Measurements from ENCODE around the gene LAMB3.

LAMB3 gene

DNA sequence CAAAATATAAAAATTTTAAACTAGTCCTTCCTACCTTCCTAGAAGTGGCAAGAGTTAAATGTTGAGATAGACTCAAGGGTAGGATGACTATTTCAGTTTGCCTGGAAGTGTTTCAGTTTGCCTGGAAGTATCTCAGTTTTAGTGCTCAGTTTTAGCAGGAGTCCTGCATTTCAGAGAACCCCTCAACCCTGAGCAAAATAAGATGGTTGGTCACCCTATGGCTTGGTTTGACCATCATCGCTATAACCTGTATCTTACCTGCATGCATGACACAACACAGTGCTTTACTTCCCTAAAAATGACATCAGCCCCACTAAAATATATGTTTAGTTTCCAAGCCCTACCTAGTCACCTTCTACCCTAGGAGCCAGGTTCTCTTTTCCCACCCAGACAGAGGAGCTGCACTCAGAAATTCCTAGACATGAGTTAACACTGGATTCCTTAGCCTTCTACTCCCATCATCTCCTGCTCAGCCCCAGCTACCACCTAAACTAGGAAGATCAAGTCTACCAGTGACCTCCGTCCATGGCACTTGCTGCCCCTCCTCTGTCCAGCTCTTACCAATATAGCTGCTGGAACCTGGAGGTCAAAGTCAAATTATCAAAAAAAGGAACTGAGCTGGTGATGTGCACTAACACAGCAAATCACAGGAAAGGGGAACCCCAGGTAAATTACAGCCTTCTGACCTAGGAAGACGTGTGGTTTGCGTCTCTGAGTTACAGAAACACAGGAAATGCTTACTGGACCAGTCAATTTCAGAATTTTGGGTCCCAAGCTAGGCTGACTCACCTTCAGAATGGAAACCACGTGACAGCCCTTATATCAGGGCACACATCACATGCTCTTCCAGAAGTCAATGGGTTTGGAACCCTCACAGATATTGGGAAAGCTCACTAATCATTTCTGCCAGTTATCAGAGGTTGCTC, 20.7 kb upstream of the LAMB3 start:
- peaks cover 0 to 26% (median 16%) of the 10 kb centered on the region in 11 experiments; a peak in 19 of 22 replicates for H3K9me3 ChIP-seq (replicated peaks in 1 of 11)
- H3K4me3 ChIP-seq = no peak overlapping the region
- H3K4me1 ChIP-seq = peaks cover 0 to 66% (median 34%) of the 10 kb centered on the region in 10 experiments; a peak in 16 of 20 replicates
- no peak for TF ChIP-seq Cebpa-rat (IDR thresholded peaks at IDR 0.05)
- peaks cover 12 to 36% (median 30%) of the 10 kb centered on the region in 11 experiments; a peak in 21 of 22 replicates for H3K27me3 ChIP-seq
- peak overlapping the region in 2 of 11 experiments; percentile 29 to 40; a peak in 3 of 22 replicates for H3K9ac ChIP-seq
- H3K27ac ChIP-seq = peak overlapping the region in 4 of 11 experiments; percentile 16 to 76 (median 60); a peak in 7 of 22 replicates
- no peaks in the 10 kb centered on the region for H4K20me1 ChIP-seq
- peak overlapping the region in 9 of 11 experiments; percentile 13 to 87 (median 73); a peak in 17 of 22 replicates for H3K4me2 ChIP-seq
- H3K36me3 ChIP-seq = no peaks in the 10 kb centered on the region

DNA sequence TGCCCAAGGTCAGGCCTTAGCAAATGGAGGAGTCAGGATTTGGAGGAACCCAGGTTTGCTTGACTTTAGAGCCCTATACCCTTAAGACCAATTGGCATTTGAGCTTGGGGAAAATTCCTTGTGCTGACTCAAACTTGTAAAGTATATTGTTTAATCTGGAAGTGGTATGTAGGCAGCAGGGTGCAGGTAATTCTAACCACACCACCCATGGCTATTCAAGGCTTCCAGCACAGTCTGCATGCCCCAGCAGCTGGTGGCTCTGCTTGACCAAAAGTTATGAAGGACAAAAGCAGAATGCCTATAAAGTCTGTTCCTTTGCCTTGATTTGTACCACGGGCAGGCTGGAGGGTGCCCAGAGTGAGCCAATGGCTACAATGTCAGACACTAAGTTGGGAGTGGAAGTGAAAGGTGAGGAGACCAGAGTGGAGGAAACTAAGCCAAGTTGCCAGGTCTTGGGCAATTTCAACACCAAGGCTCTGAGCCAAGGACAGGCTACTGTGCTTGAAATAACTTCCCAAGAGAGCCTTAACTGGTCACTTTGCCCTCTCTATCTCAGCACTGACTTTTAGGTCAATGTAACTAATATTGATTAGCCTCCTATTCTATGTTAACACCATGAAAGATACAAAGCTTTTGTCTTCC, 18.3 kb upstream of the LAMB3 start:
- no peak overlapping the region for H3K9ac ChIP-seq
- H3K4me1 ChIP-seq = peaks cover 0 to 70% (median 41%) of the 10 kb centered on the region in 10 experiments; a peak in 16 of 20 replicates
- H3K36me3 ChIP-seq = no peaks in the 10 kb centered on the region
- H3K27me3 ChIP-seq = peaks cover 1 to 19% (median 13%) of the 10 kb centered on the region in 11 experiments; a peak in 21 of 22 replicates
- H3K9me3 ChIP-seq (replicated peaks in 1 of 11) = peaks cover 0 to 19% (median 10%) of the 10 kb centered on the region in 11 experiments; a peak in 19 of 22 replicates
- H4K20me1 ChIP-seq = no peaks in the 10 kb centered on the region
- H3K4me2 ChIP-seq = peak overlapping the region in 6 of 11 experiments; percentile 6 to 42 (median 35); a peak in 10 of 22 replicates
- TF ChIP-seq Cebpa-rat (IDR thresholded peaks at IDR 0.05) = no peak
- H3K4me3 ChIP-seq = no peak overlapping the region
- H3K27ac ChIP-seq = no peak overlapping the region

DNA sequence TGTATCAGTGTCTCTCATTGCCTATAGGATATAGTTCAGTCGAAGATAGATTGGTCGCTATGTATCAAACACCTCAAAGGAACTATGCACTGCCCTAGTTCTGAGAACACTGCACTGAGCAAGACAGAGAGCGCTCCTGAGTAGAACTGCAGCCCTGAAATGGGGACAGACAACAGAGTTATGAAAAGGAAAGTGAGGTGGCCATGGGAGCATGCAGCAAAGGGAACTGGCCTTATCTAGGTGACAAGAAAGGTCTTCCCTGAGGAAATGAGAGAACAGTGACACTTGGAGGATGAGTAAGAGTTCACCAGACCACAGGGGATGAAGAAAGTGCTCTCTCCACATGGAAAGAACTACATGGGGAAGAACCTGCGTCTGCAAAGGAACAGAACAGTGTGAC, 15.5 kb upstream of the LAMB3 start:
- no peak overlapping the region for H3K4me3 ChIP-seq

DNA sequence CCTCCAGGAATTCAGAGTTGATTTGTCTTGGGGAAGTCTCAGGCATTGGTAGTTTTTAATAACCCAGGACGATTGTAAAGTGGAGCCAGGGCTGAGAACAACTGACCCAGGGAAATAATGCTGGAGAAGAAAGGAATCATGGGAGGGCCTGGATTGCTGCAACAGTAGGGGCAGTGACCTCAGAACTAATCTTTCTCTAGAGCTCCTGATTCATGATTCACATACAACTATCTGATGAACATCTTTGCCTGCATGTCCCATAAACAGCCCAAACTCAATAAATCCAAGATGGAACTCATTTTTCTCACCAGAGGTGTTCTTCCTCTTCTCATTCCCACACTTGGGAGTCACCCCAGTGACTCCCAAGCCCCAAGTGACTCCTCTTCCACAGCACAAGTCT, 14.9 kb upstream of the LAMB3 start:
- H3K9ac ChIP-seq = no peak overlapping the region
- H3K36me3 ChIP-seq = no peaks in the 10 kb centered on the region
- no peak overlapping the region for H3K4me3 ChIP-seq
- peaks cover 1 to 54% (median 26%) of the 10 kb centered on the region in 10 experiments; a peak in 18 of 20 replicates for H3K4me1 ChIP-seq
- H3K27me3 ChIP-seq = no peaks in the 10 kb centered on the region
- H3K9me3 ChIP-seq (replicated peaks in 1 of 11) = peaks cover 0 to 15% (median 7%) of the 10 kb centered on the region in 11 experiments; a peak in 4 of 22 replicates
- TF ChIP-seq Cebpa-rat (IDR thresholded peaks at IDR 0.05) = no peak
- peak overlapping the region in 1 of 11 experiments; percentile 65; a peak in 3 of 22 replicates for H3K4me2 ChIP-seq
- 0 out of 22 replicates have a peak overlapping the region, but pooled peaks of 1 of the 11 experiments have one; percentile 10 for H3K27ac ChIP-seq
- no peaks in the 10 kb centered on the region for H4K20me1 ChIP-seq

More for the DNA sequence above, 15.5 kb upstream of the LAMB3 start:
- TF ChIP-seq Cebpa-rat (IDR thresholded peaks at IDR 0.05) = no peak
- Histone ChIP-seq H4K20me1 (no peaks in the 10 kb centered on the region), H3K9ac (no peak overlapping the region), H3K27ac (0 out of 22 replicates have a peak overlapping the region, but pooled peaks of 1 of the 11 experiments have one; percentile 10), H3K9me3 (replicated peaks in 1 of 11) (peaks cover 0 to 15% (median 7%) of the 10 kb centered on the region in 11 experiments; a peak in 4 of 22 replicates), H3K4me1 (peaks cover 0 to 54% (median 22%) of the 10 kb centered on the region in 10 experiments; a peak in 14 of 20 replicates), H3K27me3 (no peaks in the 10 kb centered on the region), H3K4me2 (peak overlapping the region in 7 of 11 experiments; percentile 4 to 65 (median 39); a peak in 12 of 22 replicates), H3K36me3 (no peaks in the 10 kb centered on the region)

DNA sequence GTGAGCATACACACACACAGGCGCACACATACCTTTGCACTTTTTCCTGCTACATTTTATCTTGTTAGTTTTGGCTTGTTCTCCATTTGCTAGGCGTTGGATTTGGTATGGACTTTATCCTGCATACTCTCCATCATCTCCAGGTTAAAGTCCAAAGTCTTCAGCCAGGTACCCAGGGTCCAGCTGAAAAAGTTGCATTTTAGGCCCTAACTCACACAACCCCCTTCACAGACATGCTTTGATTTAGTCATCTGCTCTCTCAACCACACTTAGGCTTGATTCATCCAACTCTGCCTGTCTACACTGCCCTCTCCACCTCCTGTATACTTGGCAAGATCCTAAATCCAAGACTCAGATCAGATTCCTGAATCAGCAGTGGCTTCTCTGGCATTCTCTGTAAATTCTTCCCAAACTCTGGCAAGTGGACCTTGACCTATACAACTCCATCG, 10.7 kb upstream of the LAMB3 start:
- H3K27me3 ChIP-seq = no peaks in the 10 kb centered on the region
- H4K20me1 ChIP-seq = no peaks in the 10 kb centered on the region
- no peaks in the 10 kb centered on the region for H3K36me3 ChIP-seq
- H3K4me3 ChIP-seq = no peak overlapping the region
- H3K27ac ChIP-seq = peak overlapping the region in 1 of 11 experiments; percentile 92; a peak in 1 of 22 replicates
- TF ChIP-seq Cebpa-rat (IDR thresholded peaks at IDR 0.05) = no peak
- H3K4me2 ChIP-seq = peak overlapping the region in 7 of 11 experiments; percentile 19 to 99 (median 95); a peak in 13 of 22 replicates
- H3K9ac ChIP-seq = no peak overlapping the region
- peaks cover 43 to 72% (median 55%) of the 10 kb centered on the region in 10 experiments for H3K4me1 ChIP-seq
- H3K9me3 ChIP-seq (replicated peaks in 1 of 11) = peaks cover 0 to 15% (median 0%) of the 10 kb centered on the region in 11 experiments; a peak in 4 of 22 replicates

DNA sequence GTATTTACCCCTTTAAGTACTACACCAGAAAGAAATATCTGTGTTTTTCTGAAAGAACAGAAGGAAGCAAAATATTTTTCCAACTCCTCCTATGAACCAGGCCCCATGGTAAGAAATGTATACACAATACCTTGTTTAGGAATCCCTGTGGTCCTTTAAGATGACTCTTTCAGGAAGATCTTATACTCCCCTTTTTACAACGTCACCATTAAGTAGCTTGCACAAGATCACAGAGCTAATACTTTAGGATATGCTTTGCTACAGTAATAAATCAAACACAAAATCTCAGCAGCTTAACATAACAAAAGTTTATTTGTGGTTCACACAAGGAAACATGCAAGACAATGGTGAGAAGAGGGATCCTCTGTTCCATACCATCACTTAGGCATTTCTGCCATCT, 8.8 kb upstream of the LAMB3 start:
- no peak for TF ChIP-seq Cebpa-rat (IDR thresholded peaks at IDR 0.05)
- H3K4me2 ChIP-seq = peak overlapping the region; percentile 77 to 99 (median 86)
- H4K20me1 ChIP-seq = no peaks in the 10 kb centered on the region
- no peak overlapping the region for H3K4me3 ChIP-seq
- peak overlapping the region in 5 of 11 experiments; percentile 35 to 63 (median 62); a peak in 4 of 22 replicates for H3K9ac ChIP-seq
- H3K27ac ChIP-seq = peak overlapping the region in 10 of 11 experiments; percentile 74 to 92 (median 82); a peak in 20 of 22 replicates
- peaks cover 0 to 12% (median 0%) of the 10 kb centered on the region in 11 experiments; a peak in 4 of 22 replicates for H3K9me3 ChIP-seq (replicated peaks in 1 of 11)
- H3K27me3 ChIP-seq = no peaks in the 10 kb centered on the region
- H3K4me1 ChIP-seq = peaks cover 53 to 86% (median 68%) of the 10 kb centered on the region in 10 experiments
- H3K36me3 ChIP-seq = no peaks in the 10 kb centered on the region

DNA sequence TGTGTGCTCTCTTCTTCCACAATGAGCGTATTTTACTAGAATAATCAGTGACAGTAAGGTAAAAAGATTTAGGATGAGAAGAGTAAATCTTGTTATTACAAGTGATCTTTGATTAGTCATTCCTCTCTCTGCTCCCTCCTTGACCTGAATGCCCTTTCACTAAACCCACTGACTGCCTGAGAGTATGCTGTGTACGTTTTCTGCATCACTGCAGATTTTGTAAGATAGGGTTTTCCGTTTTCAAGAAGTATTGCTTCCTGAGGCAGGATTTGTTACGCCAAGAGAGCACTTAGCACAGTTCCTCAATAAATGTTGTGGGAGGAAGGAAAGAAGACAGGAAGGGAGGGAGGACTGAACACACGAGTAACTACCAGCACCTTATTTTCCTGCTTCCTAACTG, 7.7 kb upstream of the LAMB3 start:
- Histone ChIP-seq H3K27me3 (no peaks in the 10 kb centered on the region), H3K27ac (peak overlapping the region; percentile 7 to 92 (median 81); a peak in 21 of 22 replicates)
- peak in 9 of 11 experiments; percentile 56 to 94 (median 84); a peak in 16 of 22 replicates for TF ChIP-seq Cebpa-rat (IDR thresholded peaks at IDR 0.05)

DNA sequence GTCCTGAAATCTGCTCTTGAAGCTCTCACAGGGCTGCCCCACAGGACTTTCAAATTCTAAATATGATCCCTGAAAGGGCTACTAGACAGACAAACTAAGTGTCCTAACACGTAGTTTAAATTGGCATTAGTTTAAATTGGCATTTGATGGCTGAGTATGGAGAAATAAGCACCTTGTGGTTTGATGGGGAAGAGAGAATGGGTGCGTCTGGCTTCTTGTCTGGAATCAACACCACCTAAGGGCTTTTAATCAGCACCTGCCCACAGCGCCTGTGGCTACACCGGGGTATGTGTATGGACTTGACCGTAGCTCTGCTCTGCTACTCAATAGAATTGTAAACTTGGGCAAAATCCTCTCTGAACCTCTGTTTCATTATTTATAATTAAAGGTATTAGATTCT, 5.7 kb upstream of the LAMB3 start:
- no peak overlapping the region for H3K4me3 ChIP-seq
- H4K20me1 ChIP-seq = no peaks in the 10 kb centered on the region
- peak overlapping the region in 10 of 11 experiments; percentile 12 to 92 (median 80); a peak in 18 of 22 replicates for H3K27ac ChIP-seq
- H3K4me1 ChIP-seq = peaks cover 65 to 100% (median 89%) of the 10 kb centered on the region in 10 experiments
- peak overlapping the region; percentile 77 to 99 (median 86); a peak in 21 of 22 replicates for H3K4me2 ChIP-seq
- no peaks in the 10 kb centered on the region for H3K27me3 ChIP-seq
- peaks cover 0 to 4% (median 0%) of the 10 kb centered on the region in 11 experiments; a peak in 4 of 22 replicates for H3K9me3 ChIP-seq (replicated peaks in 1 of 11)
- H3K9ac ChIP-seq = no peak overlapping the region
- H3K36me3 ChIP-seq = no peaks in the 10 kb centered on the region
- TF ChIP-seq Cebpa-rat (IDR thresholded peaks at IDR 0.05) = no peak

More for the DNA sequence above, 7.7 kb upstream of the LAMB3 start:
- Histone ChIP-seq H3K4me3 (peak overlapping the region in 5 of 10 experiments; percentile 5 to 31 (median 29); a peak in 6 of 20 replicates), H4K20me1 (no peaks in the 10 kb centered on the region), H3K36me3 (no peaks in the 10 kb centered on the region), H3K9ac (peak overlapping the region in 10 of 11 experiments; percentile 52 to 71 (median 62); a peak in 19 of 22 replicates), H3K4me2 (peak overlapping the region; percentile 77 to 99 (median 86)), H3K4me1 (peaks cover 53 to 91% (median 72%) of the 10 kb centered on the region in 10 experiments), H3K9me3 (replicated peaks in 1 of 11) (peaks cover 0 to 12% (median 0%) of the 10 kb centered on the region in 11 experiments; a peak in 4 of 22 replicates)
